Spleen (tissue), 7 donors: ENCODE measurements around the gene TSEN54.

Source experiments
- CTCF ChIP-seq, 11 experiments: fragments of 200-600 bp in 7 of 11; fragments of 450-650 bp in 4 of 11; sonication (generic) in 4 of 11; IDR thresholded peaks in 8 of 11; conservative IDR thresholded peaks in 3 of 11; 1 replicate in 7 of 11; 2 replicates in 4 of 11; pipeline versions ENCODE4 v1.4.0 to v1.8.0; 2016 to 2021; ENCODE audit warnings: antibody characterized with exemption in 11 of 11, inconsistent platforms in 4 of 11, mild to moderate bottlenecking in 1 of 11
- POLR2A ChIP-seq, 3 donors: fragments of 450-650 bp; IDR thresholded peaks; one replicate each; pipeline ENCODE4 v1.5.1; 2017; ENCODE audit warnings: antibody characterized with exemption in 3 of 3, mild to moderate bottlenecking in 1 of 3
- donor health status: DM: no; HTN: no; CAD: no; lungs with moderate emphysema.
- donor health status: DM: no; HTN: no; CAD: no.
- donor health status: DM: no; HTN: no; CAD: no.

- no peak for TF ChIP-seq CTCF (IDR thresholded peaks at IDR 0.05 in 8 of 11, conservative IDR thresholded peaks at IDR 0.05 in 3 of 11)
- TF ChIP-seq POLR2A (IDR thresholded peaks at IDR 0.05) = no peak
Measured at GRCh38 chr17:75571885-75572215, 55.5 kb downstream of the TSEN54 start.
